Non-pigmented ciliary epithelial cell (primary cell): ENCODE data around the gene ATP2B1.

Experiments
- DNase-seq: peaks from one replicate; pipeline ENCODE4 v3.0.0-alpha.2; 2010; ENCODE audit warnings: low read depth

ATP2B1 gene

DNA sequence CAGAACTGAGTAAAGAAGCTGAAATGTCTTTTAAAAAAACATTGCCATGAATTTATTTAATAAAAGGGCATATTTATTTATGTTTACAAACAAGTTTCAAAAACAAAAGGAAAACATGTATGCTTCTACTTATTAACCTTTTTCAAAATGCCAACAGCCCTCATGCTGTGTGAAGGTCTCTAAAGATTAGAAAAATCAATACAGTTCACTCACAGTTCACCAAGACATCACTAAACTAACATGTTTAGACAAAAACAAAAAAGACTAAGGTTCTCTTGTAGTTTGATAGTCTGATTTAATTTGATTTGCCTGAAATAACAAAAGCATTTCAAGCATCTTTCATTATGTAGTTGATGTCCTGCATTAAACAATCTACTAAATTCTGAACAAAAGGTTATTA lies 118.9 kb downstream of the ATP2B1 start:
- no peak for DNase-seq

DNA sequence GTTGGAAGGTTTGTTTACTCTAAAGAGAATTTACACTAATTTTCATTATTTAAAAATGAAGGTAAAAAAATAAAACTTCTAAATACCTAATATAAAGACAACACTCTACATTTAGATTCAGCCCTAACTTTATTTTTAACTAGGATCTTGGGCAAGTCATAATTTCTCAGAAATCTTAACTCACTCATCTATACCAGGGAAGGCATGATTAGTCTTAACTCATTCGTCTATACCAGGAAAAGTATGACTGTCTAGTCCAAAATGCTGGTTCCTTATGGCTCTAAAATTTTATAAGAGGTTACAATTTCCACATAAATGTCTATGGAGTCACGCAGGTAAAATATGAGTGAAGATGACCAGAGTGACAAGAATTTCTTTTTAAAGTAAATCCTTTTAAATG lies 130.1 kb downstream of the ATP2B1 start:
- DNase-seq = no peak

DNA sequence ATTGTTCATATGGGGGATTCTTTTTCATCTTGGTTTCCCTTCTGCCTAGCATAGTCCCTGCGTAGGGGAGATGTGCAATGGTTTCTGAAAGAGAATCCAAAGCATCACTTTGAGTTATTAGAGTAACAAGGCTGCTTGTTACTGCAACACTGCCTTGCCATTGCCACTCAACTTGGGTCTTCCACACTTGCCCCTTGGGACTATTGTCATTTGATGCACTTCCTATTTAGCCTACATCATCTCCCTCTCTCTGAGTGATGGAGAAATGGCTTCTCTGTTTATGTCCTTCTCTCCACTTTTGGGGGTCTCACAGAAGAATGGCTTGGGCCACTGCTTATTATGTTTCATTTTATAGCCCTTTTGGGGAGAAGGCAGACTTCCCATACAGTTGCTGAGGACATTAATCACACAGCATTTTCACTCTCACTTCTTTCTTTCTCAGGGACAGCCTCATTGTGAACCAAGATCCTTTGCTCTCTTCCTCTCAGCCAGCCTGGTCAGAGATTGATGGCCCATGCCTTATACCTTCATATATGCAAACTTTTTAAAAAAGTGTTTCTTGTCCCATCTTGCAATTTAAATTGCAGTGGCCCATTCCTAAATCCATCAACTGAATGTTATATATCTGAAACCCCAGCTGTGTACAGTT lies 131.9 kb downstream of the ATP2B1 start:
- no peak for DNase-seq

DNA sequence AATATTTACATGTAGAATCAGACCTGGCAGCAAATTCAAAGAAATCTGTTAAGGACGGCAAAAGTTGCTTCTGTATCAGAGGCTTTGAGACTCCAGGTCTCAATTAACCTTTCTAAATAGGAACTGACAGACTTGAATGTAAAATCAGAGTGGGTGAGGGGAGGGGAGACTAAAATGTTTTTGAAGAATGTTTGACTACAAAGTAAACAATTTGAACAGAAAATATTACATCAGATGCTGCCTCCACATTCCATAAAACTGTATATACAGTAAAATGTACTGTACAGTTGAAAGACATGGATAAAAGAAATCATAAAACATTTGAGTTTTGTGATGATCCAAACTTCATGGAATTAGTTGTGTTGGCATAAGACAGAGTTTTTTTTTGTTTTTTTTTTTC lies 133.3 kb downstream of the ATP2B1 start:
- DNase-seq = no peak

DNA sequence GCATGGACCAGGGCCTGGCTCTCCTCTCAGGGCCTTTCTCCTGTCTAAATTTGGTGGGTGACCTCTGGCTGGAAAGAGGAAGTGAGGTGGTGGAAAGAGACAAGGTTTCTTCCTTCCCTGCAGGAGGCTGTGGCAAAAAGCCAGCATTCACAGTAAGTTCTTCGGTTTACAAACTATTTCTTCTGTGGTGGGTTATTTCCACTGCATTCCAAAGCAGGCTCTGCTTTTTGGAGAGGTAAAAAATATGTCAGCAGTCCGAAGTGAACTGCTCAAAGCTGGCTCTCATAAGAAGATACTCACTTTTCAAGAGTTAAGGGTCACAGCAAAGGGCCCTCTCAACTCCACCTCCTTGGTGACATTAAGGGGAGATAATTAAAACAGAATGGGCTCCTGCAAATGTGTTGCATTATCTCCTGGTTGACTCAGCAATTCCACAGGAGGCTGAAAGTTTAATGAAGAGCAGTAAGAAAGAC lies 133.9 kb downstream of the ATP2B1 start:
- peak; percentile 58 for DNase-seq

DNA sequence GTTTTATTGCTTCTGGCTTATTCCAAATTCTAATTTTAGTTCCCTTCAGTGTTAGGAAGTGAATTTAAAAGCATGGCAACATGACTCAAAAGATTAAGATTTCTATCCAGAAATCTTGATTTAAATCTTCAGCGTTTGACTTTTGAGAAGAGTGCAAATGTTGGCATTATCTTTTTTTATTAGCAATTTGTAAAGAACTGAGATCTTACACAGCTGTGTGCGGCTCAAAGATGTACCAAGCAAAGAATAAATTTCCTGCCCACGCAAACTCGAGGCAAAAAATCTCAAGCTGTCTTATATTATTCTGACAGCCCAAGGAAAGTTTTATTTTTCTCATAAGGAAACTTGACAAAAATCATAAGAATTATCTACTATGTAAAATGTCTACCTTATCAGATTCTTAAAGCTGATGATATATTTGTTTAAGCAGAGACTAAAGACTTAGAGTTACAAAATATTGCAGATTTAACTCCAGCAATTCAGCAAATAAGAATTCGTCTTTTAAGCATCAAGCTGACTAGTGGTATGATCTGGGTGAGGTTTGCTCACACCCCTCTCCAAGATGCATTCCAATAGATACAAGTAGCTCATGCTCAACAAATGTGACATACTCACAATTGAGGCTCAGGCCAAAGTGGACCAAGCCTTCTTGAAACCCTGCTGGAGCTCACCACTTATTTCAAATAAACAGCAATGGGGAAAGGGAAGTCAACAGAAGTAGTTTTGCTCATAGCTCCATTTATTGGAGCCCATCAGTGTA lies 135.4 kb downstream of the ATP2B1 start:
- no peak for DNase-seq

DNA sequence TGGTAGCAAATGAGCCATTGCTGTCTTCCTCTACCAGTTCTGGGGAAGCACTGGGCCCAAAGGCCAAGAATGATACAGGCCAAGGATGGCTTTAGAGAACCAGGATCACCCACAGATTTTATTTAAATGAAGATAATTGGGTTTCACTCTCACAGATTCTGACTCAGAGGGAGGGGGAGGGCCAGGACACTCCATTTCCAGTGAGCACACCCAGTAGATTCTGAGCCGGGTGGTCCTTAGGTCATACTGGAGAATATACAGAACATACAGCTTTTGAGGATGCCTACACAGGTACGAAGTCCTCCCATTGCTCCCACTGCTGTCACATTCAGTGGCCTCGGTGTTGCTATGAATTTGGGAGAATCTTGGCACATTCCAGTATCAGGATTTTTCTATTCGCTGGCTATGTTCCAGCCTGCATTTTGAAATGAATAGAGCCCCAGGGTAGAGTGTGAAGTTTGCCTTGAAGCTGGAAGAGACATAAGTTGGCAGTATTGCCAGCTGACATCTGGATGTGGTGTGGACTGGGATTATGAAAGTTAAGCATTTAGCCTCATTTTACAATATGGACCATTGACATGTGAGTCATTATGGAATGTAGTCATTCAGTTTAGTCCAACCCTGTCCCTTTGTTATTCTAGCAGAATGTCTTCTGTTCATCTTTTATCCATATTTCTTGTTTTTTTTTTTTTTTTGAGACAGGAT lies 137.0 kb downstream of the ATP2B1 start:
- no peak for DNase-seq

DNA sequence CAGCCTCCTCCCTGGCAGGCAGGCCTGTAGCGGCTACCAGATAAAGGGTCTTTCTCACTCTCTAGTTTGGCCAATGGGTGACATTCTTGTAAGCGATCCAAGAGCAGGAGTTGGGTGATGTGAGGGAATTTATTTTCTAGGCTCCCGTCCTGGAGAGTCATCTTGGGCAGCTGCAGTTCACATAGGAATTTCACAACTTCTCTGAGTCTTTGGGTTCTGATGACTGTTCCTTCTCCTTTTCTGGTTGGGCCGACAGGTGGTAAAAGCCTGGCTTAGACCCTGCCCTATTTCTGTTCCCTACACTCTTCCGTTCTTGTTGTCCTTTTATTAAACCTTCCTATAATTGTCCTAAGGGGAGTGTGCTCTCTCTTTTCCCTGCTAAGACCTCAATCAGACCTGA lies 140.2 kb downstream of the ATP2B1 start:
- no peak for DNase-seq

DNA sequence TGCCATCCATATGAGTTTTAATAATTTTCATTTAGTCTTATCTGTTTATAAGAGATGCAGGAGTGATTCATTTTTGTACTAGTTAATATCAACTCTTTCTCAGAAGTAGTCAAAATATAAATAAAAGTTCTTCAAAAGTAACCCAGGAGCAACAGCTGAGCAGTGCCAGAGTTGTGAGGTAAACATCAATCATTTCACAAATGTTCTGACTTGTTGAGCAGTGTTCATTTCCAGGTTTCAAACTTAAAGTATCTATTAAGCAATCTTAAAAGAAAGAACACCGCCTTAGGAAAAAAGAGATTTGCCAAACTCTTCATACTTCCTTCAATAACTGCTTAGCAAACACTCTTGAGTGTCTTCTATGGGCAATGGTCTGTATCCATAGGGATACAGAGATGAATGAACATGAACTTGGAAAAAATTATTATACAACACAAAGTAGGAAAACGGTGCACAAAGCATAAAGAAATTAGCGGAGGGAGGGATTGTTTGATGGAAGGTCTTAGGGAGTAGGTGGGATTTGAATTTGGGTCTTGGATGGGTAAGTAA lies 140.9 kb downstream of the ATP2B1 start:
- DNase-seq = no peak

DNA sequence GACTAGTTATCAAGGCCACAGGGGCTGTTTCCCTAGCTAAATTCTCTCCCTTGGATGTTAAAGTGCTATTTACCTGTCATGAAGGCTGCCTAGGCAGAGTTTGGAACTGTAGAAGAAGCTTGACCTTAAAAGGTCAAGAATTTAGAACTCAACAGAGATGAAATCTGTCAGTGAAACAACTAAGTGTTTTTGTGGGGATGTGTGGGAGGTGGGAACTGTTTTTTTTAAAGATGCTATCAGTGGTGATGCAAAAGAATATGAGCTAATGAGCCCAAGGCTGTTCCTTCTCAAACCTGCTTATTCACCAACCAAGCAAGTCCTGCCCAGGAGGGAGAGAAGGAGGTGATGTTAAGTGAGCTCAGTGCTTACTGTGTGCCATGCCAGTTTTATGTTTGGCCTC lies 142.0 kb downstream of the ATP2B1 start:
- peak; percentile 64 for DNase-seq

DNA sequence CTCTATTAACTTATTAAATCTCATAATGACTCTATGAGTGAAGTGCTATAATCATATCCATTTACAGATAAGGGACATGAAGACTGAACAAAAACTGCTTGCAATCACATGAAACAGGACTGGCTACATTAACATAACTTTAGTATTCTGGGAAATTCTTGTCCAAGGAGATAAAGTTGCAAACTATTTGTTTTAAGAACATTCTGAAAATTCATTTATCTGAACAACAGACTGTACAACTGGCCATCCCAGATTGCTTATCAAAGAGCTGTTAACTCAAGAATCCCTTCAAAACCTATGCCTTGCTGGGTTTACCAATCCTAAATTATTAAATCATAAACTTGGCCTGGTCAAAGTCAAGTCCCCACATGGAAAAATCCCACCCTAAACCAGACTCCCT lies 143.6 kb downstream of the ATP2B1 start:
- no peak for DNase-seq

DNA sequence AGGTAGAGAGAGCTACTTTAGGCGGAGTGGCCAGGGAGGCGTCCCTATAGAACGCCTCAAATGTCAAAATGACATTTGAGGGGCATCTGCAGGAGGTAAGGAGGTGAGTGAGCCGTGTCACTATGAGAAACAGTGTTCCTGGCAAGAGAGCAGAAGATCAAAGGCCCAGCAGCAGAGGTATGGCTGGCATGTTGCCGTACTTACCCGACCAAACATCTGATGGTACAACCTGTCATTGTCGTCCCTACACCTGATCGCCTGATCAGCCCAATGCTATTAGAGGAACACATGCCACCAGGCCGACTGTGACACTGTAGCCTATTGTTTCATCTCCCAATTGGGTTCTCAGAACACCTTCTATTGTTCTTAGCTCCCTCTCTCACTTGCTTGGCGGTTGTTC lies 148.9 kb downstream of the ATP2B1 start:
- no peak for DNase-seq

DNA sequence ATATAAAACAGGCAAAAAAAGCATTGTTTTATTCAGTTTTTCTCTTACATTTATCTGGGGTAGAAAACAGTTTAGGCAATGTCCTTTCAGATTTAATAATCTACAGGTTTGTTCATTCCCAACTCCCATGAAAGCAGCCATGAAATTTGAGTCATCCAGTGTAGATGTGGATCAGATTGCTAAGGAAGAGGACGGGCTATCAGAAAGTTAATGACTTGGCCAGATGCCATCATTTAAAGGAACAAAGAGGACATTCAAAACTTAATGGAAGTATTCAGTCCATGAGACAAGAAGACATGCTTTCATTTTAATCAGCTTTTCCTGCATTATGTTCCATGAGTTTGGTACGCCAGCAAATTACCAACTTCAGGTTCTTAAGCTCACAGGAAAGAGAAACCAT lies 151.7 kb downstream of the ATP2B1 start:
- no peak for DNase-seq

DNA sequence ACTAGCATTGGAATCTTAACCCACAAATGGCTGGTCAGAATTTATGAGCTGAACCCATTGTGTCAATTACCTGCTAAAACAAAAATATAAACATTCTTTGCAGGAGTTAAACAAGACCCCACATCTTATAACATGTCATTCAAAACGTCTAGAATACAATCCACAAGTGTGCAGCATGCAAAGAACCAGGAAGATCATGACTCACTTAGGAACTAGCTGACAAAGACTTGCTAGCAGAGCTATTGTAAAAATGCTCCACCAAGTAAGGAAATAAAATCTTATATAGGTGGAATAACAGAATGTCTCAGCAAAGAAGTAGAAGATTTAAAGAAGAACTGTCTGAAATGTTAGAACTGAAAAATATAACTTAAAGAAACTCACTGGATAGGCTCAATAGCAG lies 156.3 kb downstream of the ATP2B1 start:
- DNase-seq = no peak

DNA sequence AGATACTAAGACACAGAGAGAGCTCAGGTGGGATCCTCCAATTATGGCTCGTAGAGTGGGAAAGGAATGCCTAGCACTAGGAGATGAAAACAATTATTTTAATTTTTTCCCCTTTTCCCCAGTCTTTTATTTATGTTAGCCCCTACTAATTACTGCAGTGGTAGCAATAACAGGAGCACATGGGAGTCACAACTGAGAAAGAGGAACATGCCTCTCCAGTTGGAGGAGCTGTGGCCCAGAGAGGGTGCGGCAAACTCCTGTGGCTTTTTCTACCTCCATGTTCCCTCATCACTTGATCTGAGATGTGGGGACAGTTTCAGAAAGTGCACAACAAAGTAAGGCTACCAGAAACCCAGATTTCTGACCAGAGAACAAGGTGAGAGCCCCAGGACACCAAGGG lies 156.9 kb downstream of the ATP2B1 start:
- DNase-seq = no peak

DNA sequence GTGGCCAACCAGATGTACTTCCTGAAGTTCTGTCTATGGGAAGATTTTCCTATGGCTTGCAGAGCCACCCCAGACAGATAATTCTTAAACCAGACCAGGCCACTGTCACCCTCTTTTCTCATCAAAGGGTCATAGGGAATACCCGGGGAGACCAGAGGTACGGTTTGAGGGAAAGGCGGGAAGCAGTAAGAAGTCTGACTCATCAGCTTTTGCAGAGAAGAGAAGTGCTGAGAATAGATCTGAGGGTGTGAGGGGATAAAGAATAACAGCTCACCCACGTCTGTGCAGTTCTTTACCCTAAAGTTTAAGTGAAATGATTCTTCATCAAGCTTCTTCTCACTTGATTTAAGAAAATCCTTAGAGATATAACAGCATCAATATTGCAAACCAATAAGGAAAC lies 161.5 kb downstream of the ATP2B1 start:
- no peak for DNase-seq

DNA sequence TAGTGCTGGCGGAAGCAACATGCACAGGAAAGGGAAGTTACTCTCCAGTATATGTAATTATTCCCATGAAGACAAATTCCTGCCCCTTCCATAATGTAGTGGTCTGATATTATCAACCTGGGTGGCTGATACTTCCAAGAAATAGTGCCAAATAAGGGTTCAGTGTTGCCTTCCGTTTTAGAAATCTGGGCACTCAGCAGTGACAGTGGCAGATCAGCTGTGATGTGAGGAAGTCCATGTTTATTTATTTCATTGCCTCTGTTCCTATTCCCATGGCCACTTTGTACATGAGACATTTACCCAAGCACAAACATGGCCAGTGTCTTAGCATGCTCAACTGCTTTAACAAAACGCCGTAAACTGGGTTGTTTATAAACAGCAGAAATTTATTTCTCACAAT lies 162.5 kb downstream of the ATP2B1 start:
- DNase-seq = no peak

DNA sequence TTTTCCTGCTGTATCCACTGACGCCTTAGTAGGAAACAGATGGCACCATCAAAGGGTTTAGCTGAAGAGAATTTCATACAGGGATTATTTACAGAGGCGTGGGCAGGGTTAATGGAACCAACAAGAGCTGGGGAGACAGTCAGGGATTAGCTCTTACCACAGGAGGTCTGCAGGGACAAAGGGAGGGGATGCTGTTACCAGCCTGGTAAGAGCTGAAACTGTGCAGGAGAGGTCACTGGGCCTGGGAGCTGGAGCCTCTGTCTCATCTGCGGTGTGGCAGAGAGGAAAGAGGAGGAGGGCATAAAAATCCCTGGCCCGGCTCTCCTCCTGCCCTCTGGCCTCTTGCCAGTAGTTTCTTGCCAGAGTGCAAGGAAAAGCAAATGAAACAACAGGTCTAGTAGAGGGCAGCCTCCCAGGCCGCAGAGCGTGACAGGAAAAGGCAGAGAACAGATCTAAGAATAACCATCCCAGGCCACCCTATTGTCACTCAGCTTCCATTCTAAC lies 163.9 kb downstream of the ATP2B1 start:
- no peak for DNase-seq

DNA sequence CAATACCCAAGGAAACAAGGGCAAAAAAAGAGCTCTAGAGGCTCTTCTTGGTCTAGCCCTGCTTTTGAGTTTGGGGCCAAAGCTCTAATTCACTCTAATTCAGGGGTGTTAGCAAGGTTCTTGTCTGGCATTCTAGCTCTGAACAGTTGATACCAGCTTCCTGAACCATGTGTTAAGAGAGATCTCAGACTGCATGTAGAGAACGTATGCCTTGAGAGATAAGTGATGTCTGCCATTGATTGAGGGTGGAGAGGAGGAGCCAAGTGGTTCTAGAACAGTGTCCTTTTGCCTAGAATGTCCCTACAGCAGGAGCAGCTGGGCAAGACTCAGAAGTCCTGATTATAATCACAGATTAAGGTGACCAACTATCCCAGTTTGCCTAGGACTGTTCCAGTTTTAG lies 164.6 kb downstream of the ATP2B1 start:
- no peak for DNase-seq

DNA sequence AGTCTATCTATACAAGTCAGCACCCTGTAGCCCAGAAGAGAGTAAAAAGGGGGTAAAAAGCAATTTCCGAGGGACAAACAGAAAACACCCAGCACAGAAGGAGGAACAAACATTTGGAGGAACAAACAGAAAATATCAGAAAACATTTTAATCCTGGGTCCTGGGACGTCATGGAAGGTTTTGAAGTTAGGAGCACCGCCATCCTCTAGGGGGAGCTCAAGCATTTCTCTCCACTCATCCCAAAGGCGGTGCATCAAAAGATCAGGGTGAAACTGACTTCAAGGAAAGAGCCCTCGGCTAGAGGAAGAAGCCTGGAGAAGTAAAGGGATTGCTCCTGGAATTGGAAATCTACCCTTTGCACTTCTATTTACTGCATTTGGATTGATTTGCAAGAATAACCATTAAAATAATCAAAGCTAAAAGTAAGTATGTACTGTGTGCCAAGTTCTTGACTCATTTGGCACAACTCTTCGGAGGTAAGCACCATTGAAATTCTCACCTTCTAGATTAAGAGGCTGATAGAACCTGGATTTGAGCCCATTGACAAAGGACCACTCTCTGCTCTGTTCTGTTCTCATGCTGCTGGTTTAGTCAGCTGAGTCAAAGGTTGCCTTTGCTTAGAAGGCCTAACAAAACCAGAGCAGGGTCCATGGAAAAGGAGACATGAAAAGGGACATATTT lies 165.6 kb downstream of the ATP2B1 start:
- no peak for DNase-seq

DNA sequence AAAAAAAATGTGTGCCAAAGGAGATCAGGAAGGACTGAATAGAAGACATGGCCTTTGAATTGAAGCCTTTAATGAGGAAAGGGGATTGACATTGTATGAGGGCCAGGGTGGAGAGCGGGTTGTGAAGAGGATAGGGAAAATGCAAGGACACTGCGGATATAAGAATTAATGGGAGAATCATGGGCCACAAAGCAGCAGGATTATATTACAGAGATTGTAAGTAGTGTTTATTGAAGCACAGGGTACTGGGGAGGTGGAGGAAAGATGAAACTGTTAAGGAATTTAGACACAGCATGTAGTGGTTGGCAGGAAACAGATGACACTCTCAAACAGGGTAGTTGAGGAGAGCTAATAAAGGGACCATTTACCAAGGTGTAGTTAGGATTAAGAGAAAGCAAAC lies 166.4 kb downstream of the ATP2B1 start:
- DNase-seq = no peak

DNA sequence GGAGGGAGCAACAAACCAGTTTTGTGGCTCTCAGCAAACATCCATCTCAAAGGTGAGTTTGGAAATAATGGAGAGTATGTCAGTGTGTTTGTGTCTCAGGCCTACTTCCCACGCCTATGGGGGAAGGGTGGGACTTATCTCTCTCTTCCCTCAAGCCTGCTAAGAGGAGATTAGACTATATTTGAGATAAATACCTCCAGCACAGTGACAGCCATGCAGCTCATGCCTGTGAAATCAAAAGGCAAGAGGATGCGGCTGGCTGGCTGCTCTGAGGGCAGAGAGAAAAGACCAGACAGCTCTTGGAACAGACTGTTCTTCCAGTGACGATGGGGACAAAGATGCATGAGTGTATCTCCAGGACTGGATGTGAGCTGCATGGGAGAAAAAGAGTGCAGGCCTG lies 168.1 kb downstream of the ATP2B1 start:
- DNase-seq = no peak
